Astrocyte of the spinal cord (primary cell): ENCODE measurements around the gene KY.

ENCODE experiments used
- DNase-seq: peaks from one replicate; pipeline ENCODE4 v3.0.0; 2011; ENCODE audit warnings: low read depth, low spot score
- H3K4me3 ChIP-seq: 2 replicates; pipeline ENCODE4 v1.5.1; 2011; ENCODE audit warnings: low read depth, mild to moderate bottlenecking, low read length, moderate library complexity
- CTCF ChIP-seq: IDR thresholded peaks from 2 replicates; pipeline ENCODE4 v1.5.1; 2012; ENCODE audit warnings: low read depth, mild to moderate bottlenecking, low read length, inconsistent platforms
- in situ Hi-C: cut with HindIII; loops from 2 replicates; pipeline ENCODE4 v1.10.0; 2017; ENCODE audit warnings: low sequenced_read_pairs

The KY gene

GRCh38 chr3:134655706-134656105 is 4.9 kb upstream of the KY start:
- in situ Hi-C loops: no loop called here
- no peak for DNase-seq
- no peak for TF ChIP-seq CTCF
- no peak overlapping the region for H3K4me3 ChIP-seq

- no peak for TF ChIP-seq CTCF
- no peak for DNase-seq
- in situ Hi-C loops: no loop called here
- H3K4me3 ChIP-seq: no peak overlapping the region
Measured at GRCh38 chr3:134654031-134654430, 3.2 kb upstream of the KY start.

- TF ChIP-seq CTCF: no peak
- no peak overlapping the region for H3K4me3 ChIP-seq
- in situ Hi-C loops: no loop called here
- DNase-seq: no peak
Measured at GRCh38 chr3:134652886-134653630, 2.2 kb upstream of the KY start.

GRCh38 chr3:134652409-134652831 is 1.6 kb upstream of the KY start:
- no peak overlapping the region for H3K4me3 ChIP-seq
- DNase-seq: peak; percentile 30
- TF ChIP-seq CTCF: no peak
- in situ Hi-C loops: no loop called here

- in situ Hi-C loops: no loop called here
- TF ChIP-seq CTCF: no peak
- peak; percentile 46 for DNase-seq
- H3K4me3 ChIP-seq: peak overlapping the region; percentile 35
Measured at GRCh38 chr3:134651347-134652041, 672 bp upstream of the KY start.

- in situ Hi-C loops: no loop called here
- no peak for TF ChIP-seq CTCF
- H3K4me3 ChIP-seq: no peak overlapping the region
- no peak for DNase-seq
Measured at GRCh38 chr3:134649106-134649705, 1.6 kb downstream of the KY start.
